GM19023 (cell line): ENCODE results near the gene HSPBP1.
A peak's percentile ranks its signal among the peaks of the same experiment; 100 is the strongest.

Experiments used
- ATAC-seq: cut with Tn5 transposase; IDR thresholded peaks from one replicate; pipeline ENCODE4 v1.9.1; 2021; ENCODE audit warnings: mild to moderate bottlenecking, moderate library complexity; ENCODE audit not compliant: unreplicated experiment

The HSPBP1 gene

DNA sequence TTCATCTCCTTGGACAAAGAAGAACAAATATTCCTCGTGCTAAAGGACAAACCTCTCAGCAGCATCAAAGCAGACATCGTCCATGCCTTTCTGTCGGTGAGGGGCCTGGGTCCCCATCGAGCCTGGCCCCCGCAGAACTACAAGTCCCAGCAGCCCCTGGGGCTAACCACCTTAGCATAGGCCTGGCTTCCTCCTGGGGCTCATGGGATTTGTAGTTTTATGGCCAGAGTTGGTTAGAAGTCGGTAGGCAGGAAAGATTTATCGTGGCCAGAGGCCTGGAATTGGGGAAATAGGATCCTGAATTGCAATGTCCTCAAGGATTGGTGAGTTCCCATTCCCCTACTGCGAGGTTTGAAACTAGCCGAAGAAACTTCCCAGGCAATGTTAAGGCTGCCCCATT, 25.6 kb upstream of the HSPBP1 start:
- ATAC-seq, result no peak

DNA sequence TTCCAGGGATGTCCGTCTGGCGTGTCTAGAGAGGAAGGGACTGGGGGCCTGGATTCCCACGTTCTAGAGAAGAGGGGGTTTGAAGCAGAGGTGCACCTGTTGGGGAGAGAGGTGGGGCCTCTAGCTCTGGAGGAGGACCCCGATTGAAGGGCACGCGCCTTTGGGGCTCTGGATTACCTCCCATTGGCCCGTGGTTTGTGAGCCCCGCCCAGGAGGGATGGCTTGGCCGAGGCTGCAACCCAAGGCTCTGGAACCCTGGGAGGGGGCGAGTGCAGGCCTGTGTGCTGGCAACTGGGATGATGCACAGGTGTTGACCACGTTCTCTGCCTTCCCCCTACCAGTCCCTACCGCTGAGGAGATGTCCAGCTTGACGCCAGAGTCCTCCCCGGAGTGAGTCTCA, 25.1 kb upstream of the HSPBP1 start:
- no peak for ATAC-seq

DNA sequence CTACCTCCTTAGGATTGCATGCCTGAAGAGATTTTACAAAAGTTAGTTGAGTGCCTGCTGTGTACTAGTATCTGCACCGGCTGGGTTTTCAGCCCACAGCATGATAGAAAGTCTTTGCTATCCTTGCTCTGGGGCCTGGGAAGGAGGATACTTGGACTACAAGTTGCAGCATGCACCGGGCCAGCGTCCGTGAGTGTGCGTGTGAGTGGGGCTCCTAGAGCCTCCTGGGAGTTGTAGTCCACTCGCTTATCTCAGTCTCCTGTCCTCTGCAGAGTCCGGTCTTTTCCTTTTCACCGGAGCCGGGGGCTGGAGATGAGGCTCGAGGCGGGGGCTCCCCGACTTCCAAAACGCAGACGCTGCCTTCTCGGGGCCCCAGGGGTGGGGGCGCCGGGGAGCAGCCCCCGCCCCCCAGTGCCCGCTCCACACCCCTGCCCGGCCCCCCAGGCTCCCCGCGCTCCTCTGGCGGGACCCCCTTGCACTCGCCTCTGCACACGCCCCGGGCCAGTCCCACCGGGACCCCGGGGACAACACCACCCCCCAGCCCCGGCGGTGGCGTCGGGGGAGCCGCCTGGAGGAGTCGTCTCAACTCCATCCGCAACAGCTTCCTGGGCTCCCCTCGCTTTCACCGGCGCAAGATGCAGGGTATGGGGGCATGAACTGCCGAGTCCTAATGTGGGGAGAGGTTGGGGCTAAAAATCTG, 24.5 kb upstream of the HSPBP1 start:
- no peak for ATAC-seq

DNA sequence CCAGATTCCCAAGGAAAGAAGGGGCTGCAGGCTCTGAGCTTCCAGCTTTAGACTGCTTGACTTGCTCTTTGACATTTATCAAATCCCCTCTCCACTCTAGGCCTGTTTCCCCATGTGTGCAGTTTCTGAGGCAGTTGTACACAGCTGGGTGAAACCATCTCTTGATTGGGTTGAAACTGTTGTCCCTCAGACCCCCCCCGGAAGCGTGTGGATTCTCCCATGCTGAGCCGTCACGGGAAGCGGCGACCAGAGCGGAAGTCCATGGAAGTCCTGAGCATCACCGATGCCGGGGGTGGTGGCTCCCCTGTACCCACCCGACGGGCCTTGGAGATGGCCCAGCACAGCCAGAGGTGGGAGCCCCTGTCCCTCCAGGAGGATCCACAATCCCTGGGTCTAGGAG, 23.6 kb upstream of the HSPBP1 start:
- no peak for ATAC-seq

DNA sequence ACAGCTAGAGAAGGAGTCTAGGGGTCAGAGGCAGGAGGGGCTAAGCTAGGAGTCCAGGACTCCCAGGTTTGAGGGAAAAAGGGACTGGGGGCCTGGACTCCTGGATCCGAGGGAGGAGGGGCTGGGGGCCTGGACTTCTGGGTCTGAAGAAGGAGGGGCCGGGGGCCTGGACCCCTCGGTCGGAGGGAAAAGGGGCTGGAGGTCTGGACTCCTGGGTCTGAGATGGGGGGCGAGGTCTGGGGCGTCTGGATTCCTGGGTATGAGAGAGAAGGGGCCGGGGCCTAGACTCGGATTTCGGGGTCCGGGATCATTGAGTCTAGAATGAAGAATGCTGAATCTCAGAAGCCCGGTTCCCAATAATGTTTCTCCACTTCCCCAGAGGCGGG, 22.4 kb upstream of the HSPBP1 start:
- ATAC-seq, result no peak

DNA sequence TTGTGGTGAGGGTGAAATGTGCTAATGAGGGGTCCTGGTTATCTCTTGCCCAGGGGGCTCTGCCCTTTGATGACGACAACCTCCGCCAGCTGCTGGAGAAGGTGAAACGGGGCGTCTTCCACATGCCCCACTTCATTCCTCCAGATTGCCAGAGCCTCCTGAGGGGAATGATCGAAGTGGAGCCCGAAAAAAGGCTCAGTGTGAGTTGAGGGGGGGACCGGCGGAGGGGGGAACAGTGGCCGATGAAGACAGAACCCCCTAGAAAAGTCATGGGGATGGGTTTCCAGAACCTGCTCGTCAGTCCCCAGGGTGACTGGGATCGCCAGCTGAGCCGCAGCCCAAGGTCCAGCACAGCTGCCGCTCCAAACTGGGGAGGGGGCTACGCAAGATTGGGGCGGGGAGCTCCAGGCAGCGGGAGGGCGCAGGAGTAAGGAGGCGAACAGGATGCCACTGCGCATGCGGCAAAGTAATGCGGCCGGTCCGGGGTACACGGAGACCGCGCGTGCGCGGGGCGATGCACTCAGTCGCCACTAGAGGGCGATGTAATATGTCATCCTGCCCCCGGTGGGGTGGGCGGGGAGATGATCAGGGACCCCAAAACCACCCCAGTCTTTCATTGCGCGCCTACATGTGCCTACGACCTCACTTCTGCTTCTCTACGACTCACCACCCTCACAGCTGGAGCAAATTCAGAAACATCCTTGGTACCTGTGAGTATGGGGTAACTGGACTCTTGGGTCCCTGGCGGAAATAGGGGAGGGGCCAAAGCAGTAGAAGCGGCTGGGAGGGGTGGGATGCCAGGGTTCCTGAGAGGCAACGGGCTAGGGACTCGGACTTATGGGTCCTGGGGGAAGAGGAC, 21.8 kb upstream of the HSPBP1 start:
- ATAC-seq, result peak; percentile 72

DNA sequence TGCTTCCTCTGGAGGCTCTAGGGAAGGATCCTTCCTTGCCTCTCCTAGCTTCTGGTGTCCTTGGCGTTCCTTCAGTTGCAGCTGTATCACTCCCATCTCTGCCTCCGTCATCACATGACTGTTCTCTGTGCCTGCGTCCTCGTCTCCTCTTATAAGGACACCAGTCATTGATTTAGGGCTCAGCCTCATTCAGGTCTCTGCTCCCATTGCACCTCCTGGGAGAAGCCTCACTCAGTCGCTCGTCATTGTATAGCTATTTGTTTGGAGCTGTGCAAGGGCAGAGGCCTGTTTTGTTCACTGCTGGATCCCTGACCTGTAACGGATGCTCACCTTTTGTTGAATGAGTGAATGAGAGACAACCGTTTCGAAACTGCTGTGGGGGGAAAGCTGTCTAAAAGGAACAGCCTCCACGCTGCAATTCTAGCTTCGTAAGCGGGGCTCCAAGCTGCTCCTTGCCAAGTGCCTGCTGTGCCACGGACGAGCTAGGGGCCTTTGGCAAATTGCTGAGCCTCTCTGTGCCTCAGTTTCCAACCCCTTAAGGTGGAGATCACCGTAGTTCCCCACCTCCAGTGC, 21.1 kb upstream of the HSPBP1 start:
- no peak for ATAC-seq

DNA sequence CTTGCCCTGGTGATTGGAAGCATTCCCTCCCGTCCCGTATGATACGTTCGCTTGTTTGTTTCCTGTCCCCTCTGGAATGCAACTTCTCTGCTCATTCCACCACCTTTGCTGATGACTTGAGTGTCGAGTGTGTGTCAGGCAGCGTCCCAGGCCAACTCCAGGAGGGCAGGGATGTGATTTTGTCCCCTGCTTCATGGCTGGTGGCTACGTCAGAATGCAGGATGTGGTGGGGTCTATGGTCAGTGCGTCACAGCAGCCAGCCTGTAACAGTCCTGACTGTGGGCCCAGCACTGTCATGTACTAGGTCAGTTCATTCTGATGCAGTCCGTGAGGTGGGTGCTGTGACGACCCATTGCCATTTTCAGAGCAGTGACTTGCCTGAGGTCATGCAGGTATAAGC, 20.1 kb upstream of the HSPBP1 start:
- no peak for ATAC-seq

DNA sequence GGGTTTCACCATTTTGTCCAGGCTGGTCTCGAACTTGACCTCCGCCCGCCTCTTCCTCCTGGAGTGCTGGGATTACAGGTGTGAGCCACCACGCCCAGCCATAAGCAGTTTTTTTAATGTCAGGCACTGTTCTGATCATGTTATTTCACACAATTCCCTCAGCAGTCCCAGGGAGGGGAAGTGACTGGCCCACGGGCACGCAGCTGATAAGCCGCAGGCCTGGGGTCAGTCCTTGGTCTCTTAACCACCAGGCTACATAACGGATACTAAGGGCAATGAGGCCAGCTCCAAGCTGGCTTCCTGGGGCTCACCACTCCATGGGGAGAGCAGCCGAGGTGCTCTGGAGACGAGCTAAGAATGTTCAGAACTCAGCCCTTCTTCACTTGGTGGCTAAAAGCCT, 17.4 kb upstream of the HSPBP1 start:
- ATAC-seq, result no peak

DNA sequence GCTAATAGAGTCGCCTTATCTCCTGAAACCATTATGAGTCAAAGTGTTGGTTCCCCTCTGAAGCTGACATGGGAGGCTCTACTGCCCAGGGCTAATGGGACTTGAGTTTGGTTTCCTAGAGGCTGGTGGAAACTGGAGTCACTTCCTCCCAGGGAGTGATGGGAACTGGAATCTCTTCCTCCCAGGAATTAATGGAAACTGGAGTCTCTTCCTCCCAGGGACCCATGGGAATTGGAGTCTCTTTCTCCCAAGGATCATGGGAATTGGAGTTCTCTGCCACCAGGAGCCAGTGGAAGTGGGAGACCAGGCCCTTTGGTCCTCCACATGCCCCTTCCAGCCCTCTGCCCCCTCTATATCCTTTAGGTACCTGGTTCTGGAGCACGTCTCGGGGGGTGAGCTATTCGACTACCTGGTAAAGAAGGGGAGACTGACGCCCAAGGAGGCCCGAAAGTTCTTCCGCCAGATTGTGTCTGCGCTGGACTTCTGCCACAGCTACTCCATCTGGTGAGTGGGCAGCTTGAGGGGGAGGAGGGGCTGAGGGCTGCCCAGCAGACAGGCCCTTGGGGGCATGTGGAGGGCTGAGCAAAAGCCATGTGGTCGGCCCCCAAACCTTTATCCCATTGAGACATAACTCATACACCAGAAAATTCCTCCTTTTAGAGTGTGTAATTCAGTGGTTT, 9.3 kb upstream of the HSPBP1 start:
- ATAC-seq, result no peak

DNA sequence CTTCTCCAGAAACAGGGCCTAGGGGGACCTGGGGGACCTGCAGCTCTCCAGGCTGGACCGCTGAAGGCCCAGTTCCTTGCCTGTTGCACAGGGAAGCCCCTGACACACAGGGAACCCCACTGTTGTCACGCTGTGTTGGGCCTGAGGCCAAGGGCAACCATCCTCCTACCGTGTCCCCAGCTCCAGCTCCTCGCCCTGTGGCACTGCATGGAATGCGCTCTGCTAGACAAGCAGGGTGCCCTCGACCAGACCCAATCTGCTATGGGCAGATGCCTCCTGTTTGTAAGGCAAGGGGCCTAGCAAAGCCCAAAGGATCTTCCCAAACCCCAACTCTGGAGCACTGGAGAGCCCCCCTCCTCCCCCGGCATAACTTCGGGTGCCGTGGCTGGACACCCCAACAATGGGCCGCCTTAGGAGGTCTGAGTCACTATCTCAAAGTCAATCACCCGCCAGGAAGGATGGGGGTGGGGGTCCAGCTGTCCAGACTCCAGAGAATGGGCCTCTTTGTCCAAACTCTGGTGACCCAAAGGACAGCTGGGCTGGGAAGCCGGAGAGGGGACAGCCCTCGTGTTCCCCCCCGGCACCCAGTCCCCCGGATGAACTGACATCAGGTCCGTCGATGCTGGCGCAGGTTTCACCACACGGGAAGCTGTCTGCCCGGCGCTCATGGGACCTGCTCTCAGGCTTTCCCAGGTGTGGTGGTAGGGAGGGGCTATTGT, 7.6 kb upstream of the HSPBP1 start:
- ATAC-seq, result no peak

DNA sequence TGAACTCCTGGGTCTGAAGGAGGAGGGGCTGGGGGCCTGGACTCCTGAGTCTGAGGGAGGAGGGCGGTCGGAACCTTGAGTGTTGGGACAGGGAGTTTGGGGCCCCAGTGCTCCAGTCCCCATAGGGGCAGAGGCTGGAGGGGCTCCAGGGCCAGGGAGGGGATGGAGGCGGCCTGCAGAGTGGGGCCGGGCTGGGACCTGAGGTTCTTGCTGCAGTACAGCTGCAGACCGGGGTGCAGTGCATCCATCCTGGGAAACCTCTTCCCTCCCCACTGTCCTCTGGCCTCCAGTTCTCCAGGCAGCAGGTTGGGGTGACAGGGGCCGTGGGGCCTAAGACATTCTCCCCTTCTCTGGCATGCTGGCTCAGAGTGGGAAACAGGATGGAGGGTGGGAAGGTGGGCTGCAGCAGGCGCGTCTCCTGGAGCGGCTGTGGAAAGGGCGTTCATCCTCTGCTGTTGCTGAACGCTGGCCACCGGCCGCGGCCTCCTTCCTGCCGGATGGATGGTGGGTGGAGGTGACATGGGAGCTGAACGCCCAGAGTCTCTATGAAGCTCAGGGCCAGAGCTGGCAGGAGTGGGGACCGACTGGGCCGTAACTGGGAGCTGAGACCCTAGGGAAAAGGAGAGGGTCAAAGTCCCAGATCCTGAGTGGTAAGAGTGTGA, 5.5 kb upstream of the HSPBP1 start:
- no peak for ATAC-seq

DNA sequence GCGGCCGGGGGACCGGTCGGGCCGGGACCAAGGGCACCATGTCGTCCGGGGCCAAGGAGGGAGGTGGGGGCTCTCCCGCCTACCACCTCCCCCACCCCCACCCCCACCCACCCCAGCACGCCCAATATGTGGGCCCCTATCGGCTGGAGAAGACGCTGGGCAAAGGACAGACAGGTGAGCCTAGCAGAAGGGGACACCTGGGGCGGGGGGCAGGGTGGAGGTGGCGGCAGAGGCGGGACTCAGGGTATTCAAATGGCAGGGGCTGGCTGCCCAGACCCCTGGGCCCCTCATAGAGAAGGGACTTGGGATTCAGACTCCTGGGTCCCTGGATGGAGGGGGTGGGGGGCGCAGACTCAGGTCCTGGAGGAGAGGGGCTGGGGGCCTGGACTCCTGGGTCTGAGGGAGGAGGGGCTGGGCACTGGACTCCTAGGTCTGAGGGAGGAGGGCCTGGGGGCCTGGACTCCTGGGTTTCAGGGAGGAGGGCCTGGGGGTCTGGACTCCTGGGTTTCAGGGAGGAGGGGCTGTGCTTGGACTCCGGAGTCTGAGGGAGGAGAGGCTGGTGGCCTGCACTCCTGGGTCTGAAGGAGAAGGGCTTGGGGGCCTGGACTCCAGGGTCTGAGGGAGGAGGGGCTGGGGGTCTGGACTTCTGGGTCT, 4.6 kb upstream of the HSPBP1 start:
- ATAC-seq, result no peak

DNA sequence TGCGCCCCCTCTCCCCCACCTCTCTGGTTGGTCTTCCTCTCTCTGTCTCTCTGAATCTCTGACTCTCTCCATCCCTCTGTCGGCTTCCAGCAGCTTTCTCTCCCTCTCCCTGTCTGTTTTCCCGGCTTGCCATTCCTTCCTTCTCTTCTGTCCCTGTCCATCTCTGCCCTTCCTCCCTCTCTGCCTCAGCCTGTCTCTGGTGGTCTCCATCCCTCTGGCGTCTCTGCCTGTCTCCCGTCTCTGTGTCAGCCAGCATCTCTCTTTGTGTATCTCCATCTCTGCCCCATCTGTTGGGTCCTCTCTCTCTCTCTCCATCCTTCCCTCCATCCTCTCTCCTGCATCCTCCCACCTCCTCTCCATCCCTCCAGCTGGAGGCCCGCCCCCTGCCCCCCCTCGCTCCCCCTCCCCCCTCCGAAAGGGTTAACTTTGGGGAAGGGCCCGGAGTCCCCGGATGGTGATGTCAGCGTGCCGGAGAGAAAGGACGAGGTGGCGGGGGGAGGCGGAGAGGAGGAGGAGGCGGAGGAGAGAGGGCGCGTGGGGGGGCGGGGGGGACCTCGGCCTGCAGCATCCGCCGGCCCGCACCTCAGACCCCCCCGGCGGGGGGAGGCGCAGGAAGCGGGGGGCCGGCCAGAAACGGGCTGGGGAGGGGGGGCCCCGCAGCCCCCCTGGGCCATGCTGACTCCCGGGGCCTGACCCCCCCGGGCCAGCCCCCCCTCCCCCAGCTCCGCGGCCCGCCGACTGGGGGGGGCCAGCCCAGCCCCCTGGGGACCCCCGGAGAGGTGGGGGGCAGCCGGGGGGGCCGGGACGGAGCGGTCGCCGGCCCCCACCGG, 3.9 kb upstream of the HSPBP1 start, which contains the start of gene BRSK1:
BRSK1 (plus strand) TSS at position 450 of the 830 bp plus-strand sequence. CDS start 446 bp downstream, outside the sequence.
- ATAC-seq, result no peak

DNA sequence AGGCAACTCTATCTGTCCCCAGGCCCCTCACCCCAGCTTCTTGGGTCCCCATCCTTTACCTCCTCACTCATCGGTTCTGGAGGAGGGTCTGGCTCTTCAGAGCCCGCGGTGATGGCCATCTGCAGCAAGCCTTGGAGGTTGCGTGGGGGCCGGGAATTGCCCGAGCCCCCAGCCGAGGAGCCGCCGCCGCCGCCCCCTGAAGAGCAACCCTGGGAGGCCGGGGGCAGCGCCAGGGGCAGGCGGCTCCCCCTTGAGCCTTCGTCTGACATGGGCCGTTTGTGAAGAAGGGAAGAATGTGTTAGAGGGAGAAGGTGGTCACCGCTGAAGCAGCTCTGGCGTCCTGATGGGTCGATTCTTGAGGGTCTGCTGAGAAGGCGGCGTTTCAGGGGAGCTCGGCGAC, 570 bp downstream of the HSPBP1 start:
- no peak for ATAC-seq

DNA sequence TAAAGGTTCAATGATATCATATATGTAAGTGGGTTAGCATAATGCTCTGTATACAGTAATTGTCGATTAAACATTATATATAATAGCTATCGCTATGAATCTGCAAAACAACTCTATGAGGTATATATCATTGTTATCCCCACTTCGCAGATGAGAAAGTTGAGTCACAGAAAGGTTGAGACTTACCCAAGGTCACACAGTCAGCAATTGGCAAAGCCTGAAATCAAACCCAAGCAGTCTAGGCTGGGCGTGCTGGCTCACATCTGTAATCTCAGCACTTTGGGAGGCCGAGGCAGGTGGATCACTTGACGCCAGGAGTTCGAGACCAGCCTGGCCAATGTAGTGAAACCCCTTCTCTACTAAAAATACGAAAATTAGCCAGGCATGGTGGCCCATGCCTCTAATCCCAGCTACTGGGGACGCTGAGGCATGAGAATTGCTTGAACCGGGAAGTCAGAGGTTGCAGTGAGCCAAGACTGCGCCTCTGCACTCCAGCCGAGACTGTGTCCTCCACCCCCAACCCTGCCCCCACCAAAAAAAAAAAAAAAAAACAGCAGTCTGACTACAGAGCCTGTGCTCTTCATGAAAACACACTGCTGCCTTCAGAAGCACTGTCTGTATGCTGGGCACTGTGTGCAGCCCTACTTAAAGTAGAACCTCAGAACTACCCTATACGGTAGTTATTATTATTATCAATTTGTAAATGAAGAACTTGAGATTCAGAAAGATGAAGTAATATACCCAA, 1.3 kb downstream of the HSPBP1 start:
- ATAC-seq, result no peak

DNA sequence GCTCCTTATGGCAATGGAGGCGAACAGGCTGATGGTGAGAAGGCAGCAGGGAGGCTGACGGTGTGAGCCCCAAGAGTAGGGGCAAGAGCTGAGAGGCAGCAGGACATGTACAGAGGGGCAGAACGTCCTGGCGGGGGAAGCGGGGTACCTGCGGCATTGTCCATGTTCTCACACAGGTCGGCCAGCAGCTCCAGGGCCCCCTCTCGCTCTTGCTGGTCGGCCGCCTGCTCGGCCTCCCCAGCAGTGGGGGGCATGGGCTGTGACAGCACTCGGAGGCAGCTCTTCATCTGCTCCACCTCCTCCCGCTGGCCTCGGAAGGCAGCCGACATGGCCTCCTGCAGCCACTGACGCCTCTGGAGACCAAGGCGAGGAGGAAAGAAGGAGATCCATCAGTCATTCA, 2.4 kb downstream of the HSPBP1 start:
- ATAC-seq, result no peak

DNA sequence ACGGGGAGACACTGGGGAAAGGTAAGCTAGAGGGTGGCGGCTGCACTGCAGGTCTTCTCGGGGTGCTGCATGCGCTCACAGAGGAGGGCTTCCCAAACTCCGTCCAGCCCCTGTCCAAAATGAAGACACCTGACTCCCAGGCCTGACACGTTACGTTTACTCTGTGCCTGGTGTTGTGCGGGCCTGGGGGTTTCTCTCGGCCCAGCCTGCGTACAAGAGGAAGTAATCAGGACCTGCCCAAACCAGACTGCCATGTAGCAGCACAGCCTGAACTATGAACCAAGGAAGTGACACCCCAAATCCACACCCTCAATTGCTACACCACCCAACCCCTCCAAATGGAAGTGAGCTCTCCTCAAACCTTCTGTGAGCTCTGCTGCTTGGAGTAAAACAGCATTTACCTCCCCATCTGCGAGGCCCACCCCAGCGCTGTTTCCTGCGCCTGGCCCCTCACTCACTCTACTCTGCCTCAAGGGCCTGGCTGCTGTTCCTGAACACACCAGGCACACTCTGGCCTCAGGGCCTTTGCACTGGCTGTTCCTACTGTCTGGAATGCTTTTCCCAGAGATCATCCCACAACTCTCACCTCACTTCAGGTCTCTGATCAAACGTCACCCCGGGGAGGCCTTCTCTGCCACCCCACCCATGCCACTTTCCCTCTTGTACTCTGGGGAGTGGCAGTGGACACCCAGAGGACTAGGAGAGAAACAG, 3.0 kb downstream of the HSPBP1 start:
- no peak for ATAC-seq
